ENCODE results near the gene HID1.

DNA sequence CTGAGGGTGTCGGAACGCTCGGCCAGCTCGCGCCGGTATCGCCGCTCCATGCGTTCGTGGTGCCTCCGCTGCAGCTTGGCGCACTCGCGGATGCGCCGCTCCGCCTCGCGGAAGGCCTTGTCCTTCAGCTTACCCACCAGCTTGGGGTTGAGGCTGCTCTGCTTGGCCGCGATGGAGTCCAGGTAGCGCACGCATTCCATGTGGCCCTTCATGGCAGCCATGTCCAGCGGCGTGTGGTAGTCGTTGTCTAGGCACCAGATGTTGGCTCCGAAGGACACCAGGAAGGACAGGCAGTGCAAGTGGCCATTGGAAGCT, 52.3 kb downstream of the HID1 start:
- TF ChIP-seq, protein P1, sequence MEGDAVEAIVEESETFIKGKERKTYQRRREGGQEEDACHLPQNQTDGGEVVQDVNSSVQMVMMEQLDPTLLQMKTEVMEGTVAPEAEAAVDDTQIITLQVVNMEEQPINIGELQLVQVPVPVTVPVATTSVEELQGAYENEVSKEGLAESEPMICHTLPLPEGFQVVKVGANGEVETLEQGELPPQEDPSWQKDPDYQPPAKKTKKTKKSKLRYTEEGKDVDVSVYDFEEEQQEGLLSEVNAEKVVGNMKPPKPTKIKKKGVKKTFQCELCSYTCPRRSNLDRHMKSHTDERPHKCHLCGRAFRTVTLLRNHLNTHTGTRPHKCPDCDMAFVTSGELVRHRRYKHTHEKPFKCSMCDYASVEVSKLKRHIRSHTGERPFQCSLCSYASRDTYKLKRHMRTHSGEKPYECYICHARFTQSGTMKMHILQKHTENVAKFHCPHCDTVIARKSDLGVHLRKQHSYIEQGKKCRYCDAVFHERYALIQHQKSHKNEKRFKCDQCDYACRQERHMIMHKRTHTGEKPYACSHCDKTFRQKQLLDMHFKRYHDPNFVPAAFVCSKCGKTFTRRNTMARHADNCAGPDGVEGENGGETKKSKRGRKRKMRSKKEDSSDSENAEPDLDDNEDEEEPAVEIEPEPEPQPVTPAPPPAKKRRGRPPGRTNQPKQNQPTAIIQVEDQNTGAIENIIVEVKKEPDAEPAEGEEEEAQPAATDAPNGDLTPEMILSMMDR (IDR thresholded peaks at IDR 0.05; ENCODE audit: low read length): no peak
- TF ChIP-seq EZH2 (optimal IDR thresholded peaks at IDR 0.05; ENCODE audit: low read depth, low read length): no peak
